GM21825 (cell line): Measurements from ENCODE around the gene TNFRSF21.
"Not testable (repeated sequence)": the region's sequence is repeated elsewhere in the genome, so short reads cannot be mapped to it uniquely, and the experiment has no call there.

Experiments
- ATAC-seq: cut with Tn5 transposase; IDR thresholded peaks from one replicate; pipeline ENCODE4 v1.9.1; 2021; ENCODE audit warnings: mild to moderate bottlenecking, moderate library complexity; ENCODE audit not compliant: unreplicated experiment

TNFRSF21 gene

DNA sequence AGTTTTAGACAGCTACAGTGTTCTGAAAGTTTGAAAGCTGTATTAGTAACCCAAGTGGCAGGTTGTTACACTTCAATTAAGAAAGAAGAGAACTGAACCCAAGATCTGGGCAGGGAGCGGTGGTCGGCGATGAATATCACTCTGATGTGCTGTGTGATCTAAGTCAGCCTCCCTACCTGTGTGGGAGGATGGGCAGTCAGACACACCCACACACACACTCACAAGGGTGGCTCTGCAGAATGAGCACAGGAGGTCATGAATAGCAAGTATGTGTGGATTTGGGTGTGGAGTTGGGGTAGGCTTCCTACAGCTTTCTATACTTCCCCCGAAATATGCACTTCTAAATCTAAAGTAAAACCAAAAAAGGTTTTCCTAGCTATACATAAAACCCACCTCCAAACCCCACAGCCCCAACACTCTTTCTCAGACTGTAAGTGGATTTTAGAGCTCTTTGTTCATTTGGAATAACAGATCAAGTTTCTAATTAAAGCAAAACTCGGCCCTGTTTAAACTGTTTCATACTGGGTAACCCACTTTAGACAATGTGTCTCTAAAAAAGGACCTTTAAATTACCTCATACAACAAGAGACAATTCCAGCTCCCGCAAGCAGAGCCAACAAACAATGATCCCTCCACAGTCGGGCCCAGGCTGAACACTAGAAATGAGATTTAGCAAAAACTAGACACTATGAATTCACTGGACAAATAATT lies 19.4 kb downstream of the TNFRSF21 start:
- no peak for ATAC-seq

DNA sequence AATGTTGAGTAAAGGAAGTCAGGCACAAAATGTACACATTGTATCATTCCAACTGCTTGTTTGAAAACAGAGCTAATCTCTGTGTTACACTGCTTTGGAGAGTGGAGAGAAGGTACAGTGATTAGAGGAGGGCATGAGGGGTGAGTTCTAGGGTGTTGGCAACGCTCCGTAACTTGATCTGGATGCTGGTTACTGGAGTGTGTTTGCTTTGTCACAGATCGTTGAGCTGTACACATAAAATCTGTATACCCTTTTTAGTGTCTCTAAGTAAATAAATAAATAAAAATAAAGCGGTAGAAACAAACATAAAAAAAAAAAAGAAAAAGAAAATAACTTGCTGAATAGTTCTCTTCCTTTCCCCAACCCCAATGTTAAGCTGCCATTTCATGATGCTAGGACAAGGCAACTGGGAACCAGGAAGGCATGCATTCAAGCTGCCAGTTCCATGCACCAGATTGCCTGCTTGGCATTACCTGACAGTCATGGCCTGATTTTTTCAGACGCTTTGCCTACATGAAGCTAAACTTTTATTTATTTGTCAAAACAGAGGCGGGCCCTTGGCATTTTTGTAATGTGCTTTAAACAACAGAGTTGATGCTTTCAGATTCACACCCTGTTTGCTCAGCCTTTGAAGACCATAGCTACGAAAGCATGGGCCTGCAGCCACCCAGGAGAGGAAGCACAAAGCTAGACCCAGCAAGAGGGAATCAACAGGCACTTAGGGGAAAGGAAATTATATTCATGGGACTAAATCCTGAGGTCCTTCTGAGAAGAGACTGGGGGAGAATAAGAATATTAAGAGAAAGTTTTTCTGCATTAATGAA lies 21.2 kb downstream of the TNFRSF21 start:
- no peak for ATAC-seq

DNA sequence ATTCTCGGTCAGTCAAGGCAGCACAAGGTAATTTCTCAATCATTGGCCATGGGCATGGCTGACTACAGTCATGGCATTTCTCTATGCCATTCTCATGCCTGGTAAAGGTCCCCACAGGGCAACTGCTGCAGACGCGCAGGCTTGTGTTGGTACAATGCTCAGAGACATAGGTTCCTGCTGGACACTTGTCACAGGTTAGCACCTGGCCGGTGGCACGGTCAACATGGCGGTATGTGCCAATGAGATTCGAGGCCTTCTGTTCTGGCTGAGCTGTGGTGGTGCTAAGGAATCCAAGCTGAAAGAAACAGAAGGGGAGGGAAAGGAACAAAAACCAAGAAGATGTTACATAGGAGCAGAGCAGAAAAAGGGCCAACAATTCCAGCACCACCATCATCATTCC lies 23.4 kb downstream of the TNFRSF21 start:
- no peak for ATAC-seq

DNA sequence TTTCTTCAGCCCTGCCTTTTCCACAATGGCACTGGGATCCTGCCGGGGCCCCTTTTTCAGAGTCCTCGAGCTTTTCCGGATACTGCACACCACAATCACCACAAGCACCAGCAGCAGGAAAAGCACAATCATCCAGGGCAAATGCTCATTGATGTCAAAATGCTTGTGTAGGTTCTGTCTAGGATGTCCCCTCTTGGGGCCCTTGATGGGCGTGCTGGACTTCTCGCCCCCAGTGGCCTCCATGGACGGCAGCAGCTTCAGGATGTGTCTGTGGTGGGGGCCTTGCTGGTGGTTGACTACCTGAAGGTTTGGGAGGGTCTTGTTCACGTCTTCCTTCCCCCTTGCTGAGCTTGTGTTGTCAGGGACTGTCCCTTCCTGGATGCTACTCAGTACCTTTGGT lies 25.7 kb downstream of the TNFRSF21 start:
- no peak for ATAC-seq

DNA sequence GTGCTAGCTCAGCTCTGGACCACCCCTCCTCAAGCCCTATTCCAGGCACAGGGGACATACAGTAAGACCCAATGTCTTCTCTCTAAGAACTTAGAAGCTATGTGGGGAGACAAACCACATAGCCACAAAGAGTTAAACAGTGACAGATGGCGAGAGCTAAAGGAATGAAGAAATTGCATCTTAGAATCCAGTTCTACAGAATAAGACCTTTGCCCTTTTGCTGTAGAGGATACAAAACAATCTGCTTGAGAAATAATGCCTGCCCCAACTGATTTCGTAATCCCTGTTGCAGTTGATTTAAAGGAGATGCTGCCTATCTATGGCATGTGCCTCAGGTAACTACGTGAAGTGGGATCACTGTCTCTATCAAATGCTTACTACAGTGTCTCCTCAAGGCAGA lies 31.2 kb downstream of the TNFRSF21 start:
- no peak for ATAC-seq

DNA sequence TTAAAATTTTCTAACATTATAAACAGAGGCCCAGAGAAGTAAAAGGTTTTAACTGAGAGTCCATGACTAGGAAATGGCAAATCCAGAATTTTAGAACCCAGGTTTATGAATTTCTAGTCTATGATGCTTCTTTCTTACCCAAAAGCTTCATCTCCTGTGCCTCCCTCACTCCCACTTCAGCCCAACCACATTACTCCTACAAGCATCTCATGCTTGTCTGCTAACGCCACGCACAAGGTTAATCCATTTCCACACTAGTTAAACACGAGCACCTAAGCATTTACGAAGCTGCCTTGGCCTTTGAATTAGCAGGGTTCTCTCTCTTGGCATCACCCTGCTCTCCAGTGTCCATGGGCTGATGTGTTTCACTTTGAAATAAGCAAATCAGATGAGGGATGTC lies 32.0 kb downstream of the TNFRSF21 start:
- no peak for ATAC-seq

DNA sequence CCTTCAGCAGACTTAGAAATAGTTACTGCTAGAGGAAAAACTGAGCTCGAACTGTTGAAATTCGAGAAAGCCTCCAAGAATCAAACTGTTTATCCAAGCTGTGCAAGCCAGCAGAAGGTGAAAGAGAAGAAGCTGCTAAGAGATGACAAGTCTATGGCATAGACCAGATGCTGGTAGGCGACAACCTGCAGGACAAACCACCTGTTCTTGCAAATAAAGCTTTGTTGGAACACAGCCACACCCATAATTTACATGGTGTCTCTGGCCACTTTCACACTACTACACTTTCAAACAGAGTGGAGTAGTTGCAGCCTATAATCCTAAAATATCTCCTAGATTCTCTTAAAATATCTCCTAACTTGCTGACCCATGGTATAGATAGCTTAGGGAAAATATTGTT lies 33.3 kb downstream of the TNFRSF21 start:
- no peak for ATAC-seq

DNA sequence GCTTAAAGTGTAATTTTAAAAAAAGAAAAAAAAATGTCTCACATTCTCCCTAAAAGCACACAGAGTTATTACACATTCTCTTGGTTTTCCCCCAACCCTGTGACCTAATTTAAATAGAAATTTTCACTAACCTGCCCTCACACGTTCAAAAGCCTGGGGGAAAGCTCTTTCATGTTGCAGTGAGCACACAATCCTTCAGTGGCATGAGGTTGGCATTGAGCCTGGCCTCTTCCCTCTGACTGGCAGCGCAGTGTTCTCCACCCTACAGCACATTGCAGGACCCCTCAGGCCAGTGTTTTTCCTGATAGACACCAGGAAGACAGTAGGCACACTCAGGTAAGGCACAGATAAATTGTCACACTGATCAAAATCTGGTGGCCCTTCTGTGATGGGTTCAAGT lies 34.1 kb downstream of the TNFRSF21 start:
- ATAC-seq, result no peak

DNA sequence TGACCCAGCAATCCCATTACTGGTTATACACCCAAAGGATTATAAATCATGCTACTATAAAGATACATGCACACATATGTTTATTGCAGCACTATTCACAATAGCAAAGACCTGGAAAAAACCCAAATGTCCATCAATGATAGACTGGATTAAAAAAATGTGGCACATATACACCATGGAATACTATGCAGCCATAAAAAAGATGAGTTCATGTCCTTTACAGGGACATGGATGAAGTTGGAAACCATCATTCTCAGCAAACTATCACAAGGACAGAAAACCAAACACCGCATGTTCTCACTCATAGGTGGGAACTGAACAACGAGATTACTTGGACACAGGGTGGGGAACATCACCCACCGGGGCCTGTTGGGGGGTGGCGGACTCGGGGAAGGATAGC lies 34.6 kb downstream of the TNFRSF21 start:
- not testable (repeated sequence) for ATAC-seq

DNA sequence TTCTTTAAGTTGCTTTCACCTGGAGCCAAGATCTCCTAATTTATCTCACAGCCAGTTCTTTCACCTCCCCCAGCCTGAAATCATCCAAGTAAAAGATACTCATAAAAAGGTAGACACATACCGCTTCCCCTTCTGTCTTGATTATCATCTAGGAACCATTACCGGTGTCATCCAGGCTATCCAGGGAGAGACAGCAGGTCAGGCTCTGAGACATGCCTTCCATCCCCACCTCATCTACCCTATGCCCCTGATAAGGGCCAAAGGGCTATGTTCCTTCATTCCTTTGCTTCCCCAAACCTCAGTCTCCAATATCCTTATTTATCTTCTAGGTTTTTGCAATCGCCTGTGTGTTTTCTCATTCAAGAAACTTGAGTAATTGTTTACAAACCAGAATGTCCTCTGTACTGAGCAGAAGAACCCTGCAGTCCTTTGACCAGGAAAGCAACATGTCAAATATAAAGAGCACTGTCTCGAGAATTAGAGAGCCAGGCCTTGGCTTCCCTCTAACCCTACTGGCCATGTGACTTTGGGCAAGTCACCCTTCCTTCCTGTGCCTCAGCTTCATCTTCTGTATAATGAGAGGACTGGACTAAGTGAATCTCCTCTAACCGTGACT lies 41.0 kb downstream of the TNFRSF21 start:
- no peak for ATAC-seq

DNA sequence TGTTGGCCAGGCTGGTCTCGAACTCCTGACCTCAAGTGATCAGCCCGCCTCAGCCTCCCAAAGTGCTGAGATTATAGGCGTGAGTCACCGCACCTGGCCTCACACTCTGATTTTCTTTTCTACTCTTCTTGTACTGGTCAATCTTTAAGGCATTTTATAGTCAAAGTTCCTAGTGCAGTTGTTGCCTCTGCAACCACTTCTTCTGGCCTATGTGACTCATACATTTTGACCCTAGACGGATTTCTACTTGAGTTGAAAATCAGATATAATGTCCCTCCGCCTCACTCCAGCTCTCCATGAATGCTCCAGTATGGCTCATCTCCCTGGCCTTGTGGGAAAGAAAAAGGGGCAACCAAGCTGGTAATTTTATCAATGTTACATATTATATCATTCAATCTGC lies 42.4 kb downstream of the TNFRSF21 start:
- no peak for ATAC-seq

DNA sequence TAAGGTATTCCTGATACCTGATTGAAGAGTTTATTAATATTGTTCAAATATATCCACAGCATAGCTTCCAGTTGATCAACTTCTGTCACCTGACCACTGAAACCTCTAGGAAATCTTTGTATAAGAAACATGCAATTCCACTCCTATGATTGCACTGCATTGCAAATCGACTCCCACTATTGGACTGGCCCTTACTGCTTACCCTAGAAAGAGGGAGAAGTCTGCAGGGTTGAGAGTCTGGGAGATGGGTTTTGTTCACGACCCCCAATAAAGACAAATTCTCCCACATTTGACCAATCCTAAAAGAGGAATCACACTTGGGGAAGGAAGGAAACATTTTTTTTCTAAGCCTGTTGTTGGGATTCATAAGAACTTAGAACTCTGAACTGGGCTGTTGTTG lies 43.7 kb downstream of the TNFRSF21 start:
- ATAC-seq, result no peak

DNA sequence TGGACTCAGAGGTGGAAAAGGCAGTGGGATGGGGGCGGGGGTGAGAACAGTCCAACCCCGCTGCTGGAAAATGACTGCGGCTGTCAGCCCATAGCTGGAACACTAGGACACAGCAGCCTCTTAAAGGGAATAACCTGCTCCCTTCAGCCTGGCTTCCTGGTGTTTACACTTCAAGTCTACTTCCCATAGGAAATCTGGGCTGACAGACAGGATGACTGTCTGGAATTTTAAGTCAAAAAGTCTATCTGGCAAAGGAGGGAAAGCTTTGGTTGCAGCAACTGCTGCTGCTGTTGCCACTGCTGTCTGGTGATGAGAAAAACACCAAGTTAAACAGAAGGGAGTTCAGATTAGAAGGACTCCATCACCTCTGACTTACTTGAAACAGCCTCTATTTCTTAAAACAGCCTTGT lies 44.9 kb downstream of the TNFRSF21 start:
- no peak for ATAC-seq

DNA sequence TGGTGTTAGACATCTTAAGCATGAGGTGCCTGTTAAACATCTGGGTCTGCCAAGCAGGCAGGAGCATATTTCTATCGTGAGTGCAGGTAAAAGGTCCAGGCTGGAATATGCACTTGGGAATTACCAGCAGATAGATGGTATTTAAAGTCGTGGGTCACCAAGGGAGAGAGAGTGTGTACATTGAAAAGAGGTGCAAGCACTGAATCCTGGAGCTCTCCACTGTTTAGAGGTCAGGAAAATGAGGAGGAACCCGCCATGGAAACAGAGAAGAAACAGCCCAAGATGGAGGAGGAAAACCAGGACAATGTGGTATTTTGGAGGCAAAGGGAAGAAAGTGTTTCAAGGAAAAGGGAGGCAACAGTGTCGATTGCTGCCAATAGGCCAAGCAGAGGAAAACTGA lies 46.4 kb downstream of the TNFRSF21 start:
- ATAC-seq, result no peak

DNA sequence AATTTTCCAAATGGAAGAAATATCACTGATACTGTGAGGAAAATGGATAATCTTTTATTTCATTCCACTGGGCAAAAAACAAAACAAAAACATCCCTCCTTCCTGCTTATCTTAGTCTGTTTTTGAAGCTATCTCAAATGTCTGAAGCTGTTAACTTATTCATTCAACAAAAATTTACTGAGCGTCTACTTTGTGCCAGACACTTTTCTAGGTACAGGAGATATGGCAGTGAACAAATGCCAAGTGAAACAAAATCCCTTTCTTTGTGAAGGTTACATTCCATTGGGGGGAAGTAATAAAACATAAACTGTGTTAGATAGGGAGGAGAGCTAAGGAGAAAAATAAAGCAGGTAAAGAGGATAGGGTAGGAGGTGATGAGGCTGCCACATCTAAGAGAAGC lies 47.5 kb downstream of the TNFRSF21 start:
- no peak for ATAC-seq

DNA sequence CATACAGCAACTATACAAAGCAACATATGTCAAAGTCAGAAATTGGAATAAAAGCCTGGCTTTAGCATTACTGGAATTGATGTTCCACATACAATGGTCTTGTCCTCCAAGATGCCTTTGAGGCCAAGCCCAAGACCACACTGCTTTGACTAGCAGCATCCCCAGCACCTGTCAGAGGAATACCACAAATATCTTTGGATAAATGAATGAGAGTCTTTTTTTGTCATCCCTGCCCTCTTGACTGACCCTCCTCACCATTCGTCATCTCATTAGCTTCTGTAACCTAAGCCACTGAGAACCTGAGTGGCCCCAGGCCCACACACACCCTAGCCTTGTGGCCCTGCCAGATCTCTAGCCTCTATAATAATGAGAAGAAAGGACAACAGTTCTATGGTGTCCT lies 48.5 kb downstream of the TNFRSF21 start:
- no peak for ATAC-seq

DNA sequence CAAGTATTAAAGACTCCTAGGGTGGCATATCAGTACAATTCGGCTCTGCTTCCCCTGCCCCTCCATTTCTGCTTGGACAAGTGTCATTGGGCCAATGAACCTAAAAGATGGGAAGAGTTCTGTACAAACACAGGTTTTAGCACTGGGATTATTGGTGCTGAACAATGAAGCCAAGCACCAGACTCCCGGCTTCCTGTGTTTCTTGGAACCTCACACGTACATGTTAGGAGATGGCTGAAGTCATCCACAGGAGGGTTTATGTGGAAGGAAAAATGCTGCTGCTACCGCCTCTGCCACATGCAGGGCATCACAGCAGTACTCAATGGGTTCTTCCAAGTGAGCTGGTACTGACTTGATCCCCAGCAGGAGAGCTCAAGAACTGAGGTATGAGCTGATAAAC lies 49.7 kb downstream of the TNFRSF21 start:
- no peak for ATAC-seq

DNA sequence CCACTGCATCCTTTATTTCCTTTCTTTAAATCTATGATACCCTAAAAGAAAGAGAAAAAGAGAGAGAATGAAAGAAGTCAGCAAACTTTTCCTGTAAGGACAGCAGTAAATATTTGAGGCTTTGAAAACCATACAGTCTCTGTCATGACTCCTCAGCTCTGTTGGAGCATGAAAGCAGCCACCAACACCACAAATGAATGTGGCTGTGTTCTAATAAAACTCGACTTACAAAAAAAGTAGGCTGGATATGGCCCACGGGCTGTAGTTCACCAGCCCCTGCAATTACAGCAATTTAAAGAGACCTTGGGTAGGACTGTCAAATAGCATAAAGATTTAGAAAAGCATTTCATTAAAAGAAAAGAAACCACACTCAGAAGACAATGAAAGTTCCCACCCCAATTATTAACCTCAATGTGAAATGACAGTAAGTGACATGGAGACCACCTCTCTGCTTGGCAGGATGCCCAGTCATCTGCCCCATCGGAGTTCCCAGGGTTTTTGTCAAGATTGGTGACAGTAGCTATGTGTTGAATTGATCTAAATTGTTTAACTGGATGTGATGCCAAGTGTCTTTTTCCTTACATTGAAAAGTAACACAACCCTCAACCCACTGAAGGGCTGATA lies 50.9 kb downstream of the TNFRSF21 start:
- no peak for ATAC-seq

DNA sequence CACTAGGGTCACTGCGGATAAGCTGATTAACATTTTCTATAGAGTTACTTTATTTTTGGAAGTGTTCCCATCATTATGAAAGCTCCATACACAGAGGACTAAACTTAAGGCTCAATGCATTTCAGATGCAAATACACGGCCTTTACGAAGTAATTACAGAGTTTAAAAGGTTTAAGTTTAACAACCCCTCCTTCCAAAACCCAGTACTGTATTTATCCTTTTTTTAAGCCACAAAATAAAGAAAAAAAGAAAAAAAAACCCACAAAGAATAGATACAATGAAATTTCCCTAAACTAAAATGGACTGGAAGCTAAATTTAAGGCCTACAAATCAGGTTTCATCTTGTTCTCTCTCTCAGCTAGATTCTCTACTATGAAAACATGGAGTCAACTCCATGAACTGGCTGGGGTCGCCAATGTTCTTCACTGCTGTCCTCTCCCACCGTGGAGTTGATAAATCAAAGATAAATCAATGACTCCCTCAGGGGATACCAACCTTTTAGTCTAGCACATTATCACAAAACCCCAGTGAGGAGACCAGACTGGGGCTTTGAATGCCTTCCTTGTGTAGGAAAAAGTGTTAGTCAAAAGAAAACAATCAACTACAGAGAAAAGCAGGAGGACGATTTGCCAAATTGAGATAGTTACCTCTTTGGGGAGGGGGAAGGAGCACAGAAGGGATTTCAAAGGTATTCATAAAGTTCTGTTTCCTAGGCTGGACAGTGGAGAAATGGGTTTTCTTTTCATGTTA lies 52.5 kb downstream of the TNFRSF21 start:
- no peak for ATAC-seq

DNA sequence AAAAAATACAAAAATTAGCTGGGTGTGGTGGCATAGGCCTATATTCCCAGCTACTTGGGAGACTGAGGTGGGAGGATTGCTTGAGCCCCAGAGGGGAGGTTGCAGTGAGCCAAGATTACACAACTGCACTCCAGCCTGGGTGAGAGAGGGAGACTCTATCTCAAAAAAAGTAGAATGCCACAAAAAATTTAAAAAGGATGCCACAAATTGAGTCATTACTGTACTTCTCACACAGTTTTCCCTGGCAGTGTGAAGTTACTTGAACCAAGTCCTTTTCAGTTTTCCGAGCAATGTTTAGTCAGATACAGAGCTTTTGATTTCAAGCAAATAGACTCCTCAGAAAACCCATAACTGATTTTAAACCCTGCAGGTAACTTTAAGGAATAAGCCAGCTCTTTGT lies 53.3 kb downstream of the TNFRSF21 start:
- ATAC-seq, result no peak

DNA sequence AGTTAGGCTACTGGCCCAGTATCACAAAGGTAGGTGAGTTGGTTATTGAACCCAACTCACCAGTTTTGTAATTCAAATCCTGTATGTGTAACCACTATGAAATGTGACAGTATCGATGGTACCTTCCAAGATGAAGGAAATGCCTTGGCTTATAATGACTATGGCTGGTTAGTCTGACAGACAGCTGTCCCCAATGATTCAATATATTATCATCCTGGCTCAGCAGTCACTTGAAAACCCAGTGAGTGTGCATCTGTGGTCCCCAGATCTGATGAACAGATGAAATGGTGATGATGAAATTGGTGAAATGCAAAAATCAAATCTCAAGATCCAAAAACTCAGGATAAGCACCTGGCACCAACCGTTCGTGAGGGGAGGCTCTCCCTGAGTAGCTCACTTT lies 54.8 kb downstream of the TNFRSF21 start:
- no peak for ATAC-seq
